Transverse colon (tissue), 4 donors: Measurements from ENCODE around the gene DDHD1. TPM values are rescaled to one million over a fixed set of nuclear protein-coding genes. Genes with fewer than 3 reads are reported as not detected.
A peak's percentile ranks its signal among the peaks of the same experiment; 100 is the strongest.

Source experiments
- DNase-seq: peaks from one replicate; pipeline ENCODE4 v3.0.0-alpha.2; 2019
- H3K27ac ChIP-seq, 4 donors: fragments of 200-600 bp; sonication (generic); 2 replicates each; pipeline ENCODE4 v1.5.1; 2016 to 2018; ENCODE audit warnings: inconsistent platforms in 4 of 4
- H3K27me3 ChIP-seq: fragments of 200-600 bp; sonication (generic); 2 replicates; pipeline ENCODE4 v1.5.1; 2017; ENCODE audit warnings: inconsistent platforms
- H3K36me3 ChIP-seq, 4 donors: fragments of 200-600 bp; sonication (generic); 2 replicates each; pipeline ENCODE4 v1.5.1; 2017 to 2019; ENCODE audit warnings: inconsistent platforms in 4 of 4
- H3K4me1 ChIP-seq, 4 donors: fragments of 200-600 bp; sonication (generic); 2 replicates each; pipeline ENCODE4 v1.5.1; 2017 to 2020; ENCODE audit warnings: inconsistent platforms in 4 of 4
- H3K4me3 ChIP-seq, 4 donors: fragments of 200-600 bp; sonication (generic); 1 replicate in 1 of 4; 2 replicates in 3 of 4; pipeline versions ENCODE4 v1.5.1 to v1.6.1; 2017 to 2019; ENCODE audit warnings: inconsistent platforms in 4 of 4
- H3K9me3 ChIP-seq, 2 donors: fragments of 200-600 bp; sonication (generic); 2 replicates each; pipeline ENCODE4 v1.5.1; 2017 to 2019; ENCODE audit warnings: inconsistent platforms in 2 of 2
- EP300 ChIP-seq: sonication (generic); formaldehyde crosslinking; IDR thresholded peaks from one replicate; pipeline ENCODE4 v1.6.1; 2017; ENCODE audit warnings: antibody characterized with exemption, low read depth
- POLR2A ChIP-seq: fragments of 450-650 bp; IDR thresholded peaks from one replicate; pipeline ENCODE4 v1.6.1; 2016; ENCODE audit warnings: antibody characterized with exemption, mild to moderate bottlenecking, moderate library complexity
- POLR2AphosphoS5 ChIP-seq, 3 donors: sonication (generic); formaldehyde crosslinking; IDR thresholded peaks; one replicate each; pipeline ENCODE4 v1.6.1; 2016; ENCODE audit warnings: antibody characterized with exemption in 3 of 3
- WGBS, 2 donors: methylation state at CpG; one replicate each; pipeline ENCODE4 v1.1.5; 2018; ENCODE audit warnings: low coverage in 1 of 2; 5-methylcytosine and 5-hydroxymethylcytosine counted together
- in situ Hi-C, 4 donors: fragments of 200-750 bp; cut with MboI; loops; one replicate each; pipeline versions ENCODE4 v1.15.0 to v1.15.1; 2017; ENCODE audit warnings: low sequenced_read_pairs in 3 of 4, low pct_ligation_motif_present in 1 of 4, low pct_unique_long_range_greater_than_20kb in 1 of 4
- intact Hi-C: fragments of 100-400 bp; cut with DNase I; formaldehyde crosslinking; loops from one replicate; pipeline ENCODE4 v1.15.1; 2023; ENCODE audit warnings: low total_unique reads
- total RNA-seq, 4 donors: library from RNA; depleted of rRNA; stranded (reverse); fragments of >200 nt; gene quantifications; one replicate each; pipeline ENCODE4 v1.1.0, GENCODE V29; 2016
- TF ChIP-seq, protein P1 (sequence below), 5 experiments: fragments of 200-600 bp in 3 of 5; fragments of 450-650 bp in 2 of 5; sonication (generic) in 3 of 5; IDR thresholded peaks; 1 replicate in 2 of 5; 2 replicates in 3 of 5; pipeline ENCODE4 v1.5.1; 2016 to 2017; ENCODE audit warnings: antibody characterized with exemption in 5 of 5, inconsistent platforms in 3 of 5, mild to moderate bottlenecking in 2 of 5, moderate library complexity in 1 of 5

DDHD1 gene
- total RNA-seq, 4 donors from 2014 or later: 6.4 to 20.5 (median 13.7) TPM

GRCh38 chr14:53048631-53049030 is 104.5 kb downstream of the DDHD1 start:
- H3K27ac ChIP-seq: no peak overlapping the region
- TF ChIP-seq POLR2AphosphoS5 (IDR thresholded peaks at IDR 0.05) (no peak), EP300 (no peak), POLR2A (no peak)
- TF ChIP-seq, protein P1, sequence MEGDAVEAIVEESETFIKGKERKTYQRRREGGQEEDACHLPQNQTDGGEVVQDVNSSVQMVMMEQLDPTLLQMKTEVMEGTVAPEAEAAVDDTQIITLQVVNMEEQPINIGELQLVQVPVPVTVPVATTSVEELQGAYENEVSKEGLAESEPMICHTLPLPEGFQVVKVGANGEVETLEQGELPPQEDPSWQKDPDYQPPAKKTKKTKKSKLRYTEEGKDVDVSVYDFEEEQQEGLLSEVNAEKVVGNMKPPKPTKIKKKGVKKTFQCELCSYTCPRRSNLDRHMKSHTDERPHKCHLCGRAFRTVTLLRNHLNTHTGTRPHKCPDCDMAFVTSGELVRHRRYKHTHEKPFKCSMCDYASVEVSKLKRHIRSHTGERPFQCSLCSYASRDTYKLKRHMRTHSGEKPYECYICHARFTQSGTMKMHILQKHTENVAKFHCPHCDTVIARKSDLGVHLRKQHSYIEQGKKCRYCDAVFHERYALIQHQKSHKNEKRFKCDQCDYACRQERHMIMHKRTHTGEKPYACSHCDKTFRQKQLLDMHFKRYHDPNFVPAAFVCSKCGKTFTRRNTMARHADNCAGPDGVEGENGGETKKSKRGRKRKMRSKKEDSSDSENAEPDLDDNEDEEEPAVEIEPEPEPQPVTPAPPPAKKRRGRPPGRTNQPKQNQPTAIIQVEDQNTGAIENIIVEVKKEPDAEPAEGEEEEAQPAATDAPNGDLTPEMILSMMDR (IDR thresholded peaks at IDR 0.05): no peak
- in situ Hi-C loops (no loop called here), intact Hi-C loops (no loop called here)
- no peaks in the 10 kb centered on the region for H3K9me3 ChIP-seq
- H3K27me3 ChIP-seq: no peaks in the 10 kb centered on the region
- no peak overlapping the region for H3K4me3 ChIP-seq
- no peaks in the 10 kb centered on the region for H3K4me1 ChIP-seq
- H3K36me3 ChIP-seq: no peaks in the 10 kb centered on the region
- DNase-seq: no peak
- WGBS, 2 donors: 81 to 86% methylated on average over 2 of the region's 2 CpGs

- in situ Hi-C loops (no loop called here), intact Hi-C loops (no loop called here)
- Histone ChIP-seq H3K4me1 (no peaks in the 10 kb centered on the region), H3K27me3 (no peaks in the 10 kb centered on the region), H3K9me3 (no peaks in the 10 kb centered on the region), H3K4me3 (no peak overlapping the region), H3K36me3 (no peaks in the 10 kb centered on the region), H3K27ac (no peak overlapping the region)
- TF ChIP-seq POLR2AphosphoS5 (IDR thresholded peaks at IDR 0.05) (no peak), POLR2A (no peak), EP300 (no peak)
- TF ChIP-seq, protein P1 (IDR thresholded peaks at IDR 0.05): no peak
- DNase-seq: no peak
- WGBS, 2 donors: 84 to 88% methylated on average over 5 of the region's 5 CpGs
Observed at GRCh38 chr14:53047307-53048069, 105.6 kb downstream of the DDHD1 start.

GRCh38 chr14:53044486-53044885 is 108.6 kb downstream of the DDHD1 start:
- Histone ChIP-seq H3K27ac (peak overlapping the region in 1 of 4 donors; percentile 2), H3K27me3 (no peaks in the 10 kb centered on the region), H3K4me1 (no peaks in the 10 kb centered on the region), H3K36me3 (no peaks in the 10 kb centered on the region), H3K4me3 (no peak overlapping the region), H3K9me3 (no peaks in the 10 kb centered on the region)
- WGBS, 2 donors: 88 to 92% methylated on average over 2 of the region's 2 CpGs
- in situ Hi-C loops: no loop called here
- intact Hi-C loops: no loop called here
- TF ChIP-seq, protein P1 (IDR thresholded peaks at IDR 0.05): no peak
- TF ChIP-seq POLR2AphosphoS5 (IDR thresholded peaks at IDR 0.05): no peak
- no peak for TF ChIP-seq EP300
- TF ChIP-seq POLR2A: no peak
- no peak for DNase-seq

GRCh38 chr14:53043027-53043581 is 110.0 kb downstream of the DDHD1 start:
- TF ChIP-seq, protein P1 (IDR thresholded peaks at IDR 0.05): no peak
- TF ChIP-seq POLR2A (no peak), POLR2AphosphoS5 (IDR thresholded peaks at IDR 0.05) (no peak), EP300 (no peak)

More at GRCh38 chr14:53043027-53043581, 110.0 kb downstream of the DDHD1 start:
- peak overlapping the region; percentile 10 to 36 (median 22) for H3K27ac ChIP-seq
- no peaks in the 10 kb centered on the region for H3K9me3 ChIP-seq
- H3K36me3 ChIP-seq: no peaks in the 10 kb centered on the region
- no peaks in the 10 kb centered on the region for H3K4me1 ChIP-seq
- DNase-seq: no peak
- intact Hi-C loops: no loop called here
- in situ Hi-C loops: no loop called here
- no peak overlapping the region for H3K4me3 ChIP-seq
- 81 to 84% methylated on average over 4 to 7 of the region's 7 CpGs for WGBS, 2 donors
- H3K27me3 ChIP-seq: no peaks in the 10 kb centered on the region
